Measurements from ENCODE around the gene MARCHF10.
"Not testable (repeated sequence)": the region's sequence is repeated elsewhere in the genome, so short reads cannot be mapped to it uniquely, and the experiment has no call there.

MARCHF10 gene

GRCh38 chr17:62692159-62692651 lies 115.9 kb downstream of the MARCHF10 start:
- Histone ChIP-seq H3K9ac (ENCODE audit: low read length) (no peak overlapping the region), H3K4me1 (ENCODE audit: low read length) (no peaks in the 10 kb centered on the region), H3K27ac (ENCODE audit: low read length) (no peak overlapping the region), H3K4me2 (ENCODE audit: low read length) (no peak overlapping the region), H3K4me3 (ENCODE audit: low read length) (no peak overlapping the region), H3K9me3 (ENCODE audit: insufficient read depth, low read length) (no peaks in the 10 kb centered on the region), H4K20me1 (ENCODE audit: insufficient read depth, low read length) (no peaks in the 10 kb centered on the region), H2AFZ (ENCODE audit: low read depth, low read length) (no peak overlapping the region), H3K27me3 (ENCODE audit: low read depth, low read length) (no peaks in the 10 kb centered on the region), H3K79me2 (ENCODE audit: low read length) (no peaks in the 10 kb centered on the region), H3K36me3 (replicated peaks; ENCODE audit: low read depth, low read length) (no peaks in the 10 kb centered on the region)
- TF ChIP-seq EZH2phosphoT487 (IDR thresholded peaks at IDR 0.05; ENCODE audit: low read depth) (no peak), CTCF (IDR thresholded peaks at IDR 0.05; ENCODE audit: low read depth, low read length) (no peak)

- H3K9me3 ChIP-seq (ENCODE audit: insufficient read depth, low read length); H4K20me1 ChIP-seq (ENCODE audit: insufficient read depth, low read length); H3K4me1 ChIP-seq (ENCODE audit: low read length); H2AFZ ChIP-seq (ENCODE audit: low read depth, low read length); H3K79me2 ChIP-seq (ENCODE audit: low read length); H3K9ac ChIP-seq (ENCODE audit: low read length); H3K4me3 ChIP-seq (ENCODE audit: low read length); H3K4me2 ChIP-seq (ENCODE audit: low read length); H3K36me3 ChIP-seq (replicated peaks; ENCODE audit: low read depth, low read length); H3K27me3 ChIP-seq (ENCODE audit: low read depth, low read length); H3K27ac ChIP-seq (ENCODE audit: low read length): not testable (repeated sequence)
Observed at GRCh38 chr17:62691589-62691915, 116.6 kb downstream of the MARCHF10 start.

- no peak for TF ChIP-seq CTCF (IDR thresholded peaks at IDR 0.05; ENCODE audit: low read depth, low read length)
- no peak for TF ChIP-seq EZH2phosphoT487 (IDR thresholded peaks at IDR 0.05; ENCODE audit: low read depth)
- H3K9me3 ChIP-seq (ENCODE audit: insufficient read depth, low read length), result no peaks in the 10 kb centered on the region
- H3K27me3 ChIP-seq (ENCODE audit: low read depth, low read length), result no peaks in the 10 kb centered on the region
- H3K79me2 ChIP-seq (ENCODE audit: low read length), result no peaks in the 10 kb centered on the region
- H3K9ac ChIP-seq (ENCODE audit: low read length), result no peak overlapping the region
- no peak overlapping the region for H3K4me3 ChIP-seq (ENCODE audit: low read length)
- no peak overlapping the region for H3K27ac ChIP-seq (ENCODE audit: low read length)
- H3K4me1 ChIP-seq (ENCODE audit: low read length), result no peaks in the 10 kb centered on the region
- H2AFZ ChIP-seq (ENCODE audit: low read depth, low read length), result no peak overlapping the region
- no peaks in the 10 kb centered on the region for H4K20me1 ChIP-seq (ENCODE audit: insufficient read depth, low read length)
- H3K4me2 ChIP-seq (ENCODE audit: low read length), result no peak overlapping the region
- H3K36me3 ChIP-seq (replicated peaks; ENCODE audit: low read depth, low read length), result no peaks in the 10 kb centered on the region
Observed at GRCh38 chr17:62690168-62690897, 117.8 kb downstream of the MARCHF10 start.

GRCh38 chr17:62689441-62690167 lies 118.5 kb downstream of the MARCHF10 start:
- Histone ChIP-seq H3K36me3 (replicated peaks; ENCODE audit: low read depth, low read length) (no peaks in the 10 kb centered on the region), H3K27me3 (ENCODE audit: low read depth, low read length) (no peaks in the 10 kb centered on the region), H3K79me2 (ENCODE audit: low read length) (no peaks in the 10 kb centered on the region), H3K27ac (ENCODE audit: low read length) (no peak overlapping the region), H3K4me2 (ENCODE audit: low read length) (no peak overlapping the region), H3K4me1 (ENCODE audit: low read length) (no peaks in the 10 kb centered on the region), H4K20me1 (ENCODE audit: insufficient read depth, low read length) (no peaks in the 10 kb centered on the region), H2AFZ (ENCODE audit: low read depth, low read length) (no peak overlapping the region), H3K9me3 (ENCODE audit: insufficient read depth, low read length) (no peaks in the 10 kb centered on the region), H3K4me3 (ENCODE audit: low read length) (no peak overlapping the region), H3K9ac (ENCODE audit: low read length) (no peak overlapping the region)
- no peak for TF ChIP-seq CTCF (IDR thresholded peaks at IDR 0.05; ENCODE audit: low read depth, low read length)
- no peak for TF ChIP-seq EZH2phosphoT487 (IDR thresholded peaks at IDR 0.05; ENCODE audit: low read depth)

All from OCI-LY3 (cell line).